Measurements from ENCODE around the gene ZDHHC9.

ZDHHC9 gene

GRCh38 chrX:129791336-129791735 is 52.4 kb downstream of the ZDHHC9 start:
- no peak for DNase-seq
- H3K4me1 Mint-ChIP-seq, result peaks cover 3% of the 10 kb centered on the region
- peaks cover 29% of the 10 kb centered on the region for H3K9me3 Mint-ChIP-seq
- no peak for TF ChIP-seq CTCF (IDR thresholded peaks at IDR 0.05)
- no peak overlapping the region for H3K27ac Mint-ChIP-seq
- H3K27me3 Mint-ChIP-seq (ENCODE audit: low read depth, poor library complexity), result peaks cover 13% of the 10 kb centered on the region
- H3K36me3 Mint-ChIP-seq (ENCODE audit: low read depth), result no peaks in the 10 kb centered on the region
- H3K4me3 Mint-ChIP-seq, result no peak overlapping the region

- no peak for TF ChIP-seq CTCF (IDR thresholded peaks at IDR 0.05)
- Mint-ChIP-seq H3K27me3 (ENCODE audit: low read depth, poor library complexity) (peaks cover 13% of the 10 kb centered on the region), H3K27ac (no peak overlapping the region), H3K4me3 (no peak overlapping the region), H3K9me3 (peaks cover 29% of the 10 kb centered on the region), H3K36me3 (ENCODE audit: low read depth) (no peaks in the 10 kb centered on the region), H3K4me1 (peaks cover 8% of the 10 kb centered on the region)
- DNase-seq, result no peak
These were observed 52.9 kb downstream of the ZDHHC9 start for GRCh38 chrX:129790808-129791207.

GRCh38 chrX:129790146-129790545 is 53.5 kb downstream of the ZDHHC9 start:
- peaks cover 13% of the 10 kb centered on the region for H3K27me3 Mint-ChIP-seq (ENCODE audit: low read depth, poor library complexity)
- H3K9me3 Mint-ChIP-seq, result peaks cover 29% of the 10 kb centered on the region
- no peak overlapping the region for H3K4me3 Mint-ChIP-seq
- H3K27ac Mint-ChIP-seq, result no peak overlapping the region
- H3K36me3 Mint-ChIP-seq (ENCODE audit: low read depth), result no peaks in the 10 kb centered on the region
- no peak for TF ChIP-seq CTCF (IDR thresholded peaks at IDR 0.05)
- DNase-seq, result no peak
- peaks cover 15% of the 10 kb centered on the region for H3K4me1 Mint-ChIP-seq

- Mint-ChIP-seq H3K9me3 (peaks cover 30% of the 10 kb centered on the region), H3K36me3 (ENCODE audit: low read depth) (no peaks in the 10 kb centered on the region)
These were observed 55.2 kb downstream of the ZDHHC9 start for GRCh38 chrX:129788527-129788926.

GRCh38 chrX:129787336-129788055 is 56.2 kb downstream of the ZDHHC9 start:
- Mint-ChIP-seq H3K4me1 (peaks cover 16% of the 10 kb centered on the region), H3K4me3 (no peak overlapping the region), H3K9me3 (peaks cover 34% of the 10 kb centered on the region), H3K27me3 (ENCODE audit: low read depth, poor library complexity) (peaks cover 15% of the 10 kb centered on the region), H3K27ac (no peak overlapping the region), H3K36me3 (ENCODE audit: low read depth) (no peaks in the 10 kb centered on the region)
- DNase-seq, result no peak
- no peak for TF ChIP-seq CTCF (IDR thresholded peaks at IDR 0.05)

More at GRCh38 chrX:129788527-129788926, 55.2 kb downstream of the ZDHHC9 start:
- H3K27ac Mint-ChIP-seq, result no peak overlapping the region
- TF ChIP-seq CTCF (IDR thresholded peaks at IDR 0.05), result no peak
- no peak overlapping the region for H3K4me3 Mint-ChIP-seq
- peaks cover 9% of the 10 kb centered on the region for H3K27me3 Mint-ChIP-seq (ENCODE audit: low read depth, poor library complexity)
- DNase-seq, result no peak
- H3K4me1 Mint-ChIP-seq, result peaks cover 16% of the 10 kb centered on the region

- Mint-ChIP-seq H3K36me3 (ENCODE audit: low read depth) (no peaks in the 10 kb centered on the region), H3K27ac (no peak overlapping the region), H3K4me1 (peaks cover 16% of the 10 kb centered on the region), H3K9me3 (peaks cover 33% of the 10 kb centered on the region), H3K4me3 (no peak overlapping the region), H3K27me3 (ENCODE audit: low read depth, poor library complexity) (peaks cover 12% of the 10 kb centered on the region)
- DNase-seq, result no peak
- TF ChIP-seq CTCF (IDR thresholded peaks at IDR 0.05), result no peak
These were observed 57.5 kb downstream of the ZDHHC9 start for GRCh38 chrX:129786210-129786651.
